ENCODE results near the gene PLXNA1.

DNA sequence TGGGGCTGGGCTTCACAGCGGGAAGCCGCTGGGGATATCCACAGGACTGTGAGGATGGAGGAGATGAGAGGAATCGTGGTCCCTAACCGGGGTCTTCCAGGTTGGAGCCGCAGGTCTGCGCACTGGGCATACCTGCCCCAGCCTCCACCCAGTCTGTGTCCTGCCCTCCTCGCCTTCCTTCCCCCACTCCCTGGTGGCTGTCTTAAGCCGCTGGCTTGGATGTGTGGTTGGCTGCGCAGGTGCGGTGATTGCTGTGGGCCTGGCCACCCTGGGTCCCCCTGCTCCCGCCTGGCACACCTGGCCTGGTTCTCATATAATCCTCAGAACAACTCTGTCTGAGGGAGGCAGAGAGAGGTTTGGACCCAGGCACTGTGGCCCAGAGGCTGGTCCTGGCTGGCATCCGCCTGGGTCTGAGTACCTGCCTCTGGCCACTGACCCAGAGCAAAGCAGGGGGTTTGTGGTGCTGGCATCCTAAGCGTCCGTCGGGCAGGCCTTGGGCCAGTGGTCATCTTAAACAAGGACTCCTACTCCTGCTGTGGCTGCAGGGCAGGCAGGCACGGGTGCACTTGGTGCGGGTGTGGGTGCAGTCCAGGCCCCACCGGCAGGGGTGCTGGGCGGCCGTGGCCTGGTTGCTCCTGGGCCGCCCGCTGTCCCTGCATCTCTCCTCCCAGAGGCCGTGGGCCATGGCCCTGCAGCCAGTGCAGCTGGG lies 18.7 kb downstream of the PLXNA1 start:
- TF ChIP-seq, protein P1, sequence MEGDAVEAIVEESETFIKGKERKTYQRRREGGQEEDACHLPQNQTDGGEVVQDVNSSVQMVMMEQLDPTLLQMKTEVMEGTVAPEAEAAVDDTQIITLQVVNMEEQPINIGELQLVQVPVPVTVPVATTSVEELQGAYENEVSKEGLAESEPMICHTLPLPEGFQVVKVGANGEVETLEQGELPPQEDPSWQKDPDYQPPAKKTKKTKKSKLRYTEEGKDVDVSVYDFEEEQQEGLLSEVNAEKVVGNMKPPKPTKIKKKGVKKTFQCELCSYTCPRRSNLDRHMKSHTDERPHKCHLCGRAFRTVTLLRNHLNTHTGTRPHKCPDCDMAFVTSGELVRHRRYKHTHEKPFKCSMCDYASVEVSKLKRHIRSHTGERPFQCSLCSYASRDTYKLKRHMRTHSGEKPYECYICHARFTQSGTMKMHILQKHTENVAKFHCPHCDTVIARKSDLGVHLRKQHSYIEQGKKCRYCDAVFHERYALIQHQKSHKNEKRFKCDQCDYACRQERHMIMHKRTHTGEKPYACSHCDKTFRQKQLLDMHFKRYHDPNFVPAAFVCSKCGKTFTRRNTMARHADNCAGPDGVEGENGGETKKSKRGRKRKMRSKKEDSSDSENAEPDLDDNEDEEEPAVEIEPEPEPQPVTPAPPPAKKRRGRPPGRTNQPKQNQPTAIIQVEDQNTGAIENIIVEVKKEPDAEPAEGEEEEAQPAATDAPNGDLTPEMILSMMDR (conservative IDR thresholded peaks at IDR 0.05; ENCODE audit: low read length), result no peak
- TF ChIP-seq EZH2phosphoT487 (IDR thresholded peaks at IDR 0.05; ENCODE audit: borderline replicate concordance), result no peak

Measured in Loucy (cell line).